Right hindlimb (tissue), 1 donor: ENCODE data around the gene ARAP1.

Experiments
- DNase-seq: peaks from one replicate; pipeline ENCODE4 v3.0.0-alpha.2; 2018

The ARAP1 gene

GRCh38 chr11:72679869-72680268 lies 72.3 kb downstream of the ARAP1 start:
- DNase-seq, result no peak

GRCh38 chr11:72678524-72678923 lies 73.7 kb downstream of the ARAP1 start:
- no peak for DNase-seq

GRCh38 chr11:72676861-72677341 lies 75.3 kb downstream of the ARAP1 start:
- peak; percentile 86 for DNase-seq

GRCh38 chr11:72675221-72675620 lies 77.0 kb downstream of the ARAP1 start:
- DNase-seq, result no peak

- no peak for DNase-seq
Observed at GRCh38 chr11:72673943-72674828, 78.0 kb downstream of the ARAP1 start, which contains the start of gene PDE2A. Gene PDE2A, minus strand, starts transcription at chr11:72674422. Its CDS starts 215 bp downstream, at chr11:72674207.

GRCh38 chr11:72673284-72673942 lies 78.8 kb downstream of the ARAP1 start:
- no peak for DNase-seq

- no peak for DNase-seq
Observed at GRCh38 chr11:72672597-72673238, 79.5 kb downstream of the ARAP1 start.

GRCh38 chr11:72671152-72672099 lies 80.8 kb downstream of the ARAP1 start:
- no peak for DNase-seq

GRCh38 chr11:72670041-72670440 lies 82.2 kb downstream of the ARAP1 start:
- DNase-seq, result no peak

- DNase-seq, result no peak
Observed at GRCh38 chr11:72669527-72669926, 82.7 kb downstream of the ARAP1 start.

- no peak for DNase-seq
Observed at GRCh38 chr11:72668629-72669347, 83.4 kb downstream of the ARAP1 start.

GRCh38 chr11:72665911-72666472 lies 86.2 kb downstream of the ARAP1 start:
- DNase-seq, result no peak

GRCh38 chr11:72662036-72662435 lies 90.2 kb downstream of the ARAP1 start:
- DNase-seq, result no peak

- no peak for DNase-seq
Observed at GRCh38 chr11:72661486-72661885, 90.7 kb downstream of the ARAP1 start.

GRCh38 chr11:72658989-72659640 lies 93.1 kb downstream of the ARAP1 start:
- DNase-seq, result no peak

- DNase-seq, result no peak
Observed at GRCh38 chr11:72657411-72658100, 94.7 kb downstream of the ARAP1 start.

GRCh38 chr11:72655896-72656464 lies 96.2 kb downstream of the ARAP1 start:
- no peak for DNase-seq

GRCh38 chr11:72655014-72655413 lies 97.2 kb downstream of the ARAP1 start:
- no peak for DNase-seq

- DNase-seq, result no peak
Observed at GRCh38 chr11:72653649-72654048, 98.6 kb downstream of the ARAP1 start.
